Peyer's patch (tissue), 4 donors: Measurements from ENCODE around the gene COG2. TPM values are rescaled to one million over a fixed set of nuclear protein-coding genes. Genes with fewer than 3 reads are reported as not detected.
"Not testable (repeated sequence)": the region's sequence is repeated elsewhere in the genome, so short reads cannot be mapped to it uniquely, and the experiment has no call there.

Experiments
- DNase-seq, 3 donors: peaks; one replicate each; pipeline ENCODE4 v3.0.0-alpha.2; 2017 to 2019
- H3K27ac ChIP-seq, 4 donors: fragments of 200-600 bp; sonication (generic); one replicate each; pipeline ENCODE4 v1.5.1; 2016 to 2019
- H3K27me3 ChIP-seq, 2 donors: fragments of 200-600 bp; sonication (generic); one replicate each; pipeline ENCODE4 v1.5.1; 2019
- H3K36me3 ChIP-seq, 3 donors: fragments of 200-600 bp; sonication (generic); one replicate each; pipeline ENCODE4 v1.5.1; 2016 to 2019
- H3K4me1 ChIP-seq, 4 donors: fragments of 200-600 bp; sonication (generic); one replicate each; pipeline ENCODE4 v1.5.1; 2016 to 2019
- H3K4me3 ChIP-seq, 4 donors: fragments of 200-600 bp; sonication (generic); 1 replicate in 3 of 4; 2 replicates in 1 of 4; pipeline ENCODE4 v1.5.1; 2016 to 2019; ENCODE audit warnings: mild to moderate bottlenecking in 1 of 4
- H3K9me3 ChIP-seq, 4 donors: fragments of 200-600 bp; sonication (generic); one replicate each; pipeline ENCODE4 v1.5.1; 2016 to 2019; ENCODE audit warnings: mild to moderate bottlenecking in 1 of 4
- POLR2A ChIP-seq, 2 donors: fragments of 450-650 bp; IDR thresholded peaks; one replicate each; pipeline ENCODE4 v1.5.1; 2017; ENCODE audit warnings: antibody characterized with exemption in 2 of 2, mild to moderate bottlenecking in 2 of 2, moderate library complexity in 2 of 2
- total RNA-seq, 4 donors: library from RNA; depleted of rRNA; stranded (reverse); fragments of >200 nt; gene quantifications; one replicate each; pipeline ENCODE4 v1.1.0, GENCODE V29; 2016
- TF ChIP-seq, protein P1 (sequence below), 6 experiments: fragments of 450-650 bp in 4 of 6; fragments of 200-600 bp in 2 of 6; sonication (generic) in 1 of 6; IDR thresholded peaks; one replicate each; pipeline ENCODE4 v1.5.1; 2017 to 2019; ENCODE audit warnings: antibody characterized with exemption in 6 of 6, mild to moderate bottlenecking in 3 of 6, moderate library complexity in 1 of 6

Gene COG2
- total RNA-seq, 4 donors from 2014 or later: 30.5 to 43.9 (median 40.0) TPM

DNA sequence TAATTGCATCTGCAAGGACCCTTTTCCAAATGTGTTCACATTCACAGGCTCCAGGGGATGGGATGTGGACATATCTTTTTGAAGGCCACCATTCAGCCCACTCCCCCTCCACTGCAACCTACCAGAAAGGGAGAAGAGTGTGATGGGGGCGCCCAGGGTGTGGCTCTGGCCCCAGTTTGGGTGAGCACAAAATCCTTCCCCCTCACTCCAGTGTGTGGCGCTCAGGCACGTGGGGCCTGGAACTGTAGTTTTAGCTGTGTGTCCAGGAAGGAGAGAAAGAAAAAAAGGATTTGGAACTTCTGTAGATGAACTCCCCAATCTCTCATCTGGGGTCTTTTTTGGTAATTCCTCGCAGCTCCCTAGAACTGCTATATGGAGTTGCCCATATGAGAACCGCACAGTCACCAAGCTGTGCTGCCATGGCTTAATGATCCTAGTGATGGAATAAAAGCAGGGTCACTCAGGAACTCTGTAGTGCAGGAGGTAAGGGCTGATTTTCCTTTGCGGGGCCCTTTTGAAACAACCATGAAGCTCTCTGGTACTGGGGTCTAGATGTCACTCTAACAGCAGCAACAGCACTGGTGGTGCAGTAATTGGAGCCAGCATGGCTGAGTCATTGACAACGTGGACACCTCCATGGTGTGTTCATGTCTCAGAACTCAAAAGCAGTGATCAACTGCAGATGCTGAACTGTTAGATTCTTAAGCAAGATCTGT lies 54.6 kb downstream of the COG2 start:
- H3K4me1 ChIP-seq: no peaks in the 10 kb centered on the region
- H3K27ac ChIP-seq: no peak overlapping the region
- no peak for TF ChIP-seq POLR2A (IDR thresholded peaks at IDR 0.05)
- TF ChIP-seq, protein P1, sequence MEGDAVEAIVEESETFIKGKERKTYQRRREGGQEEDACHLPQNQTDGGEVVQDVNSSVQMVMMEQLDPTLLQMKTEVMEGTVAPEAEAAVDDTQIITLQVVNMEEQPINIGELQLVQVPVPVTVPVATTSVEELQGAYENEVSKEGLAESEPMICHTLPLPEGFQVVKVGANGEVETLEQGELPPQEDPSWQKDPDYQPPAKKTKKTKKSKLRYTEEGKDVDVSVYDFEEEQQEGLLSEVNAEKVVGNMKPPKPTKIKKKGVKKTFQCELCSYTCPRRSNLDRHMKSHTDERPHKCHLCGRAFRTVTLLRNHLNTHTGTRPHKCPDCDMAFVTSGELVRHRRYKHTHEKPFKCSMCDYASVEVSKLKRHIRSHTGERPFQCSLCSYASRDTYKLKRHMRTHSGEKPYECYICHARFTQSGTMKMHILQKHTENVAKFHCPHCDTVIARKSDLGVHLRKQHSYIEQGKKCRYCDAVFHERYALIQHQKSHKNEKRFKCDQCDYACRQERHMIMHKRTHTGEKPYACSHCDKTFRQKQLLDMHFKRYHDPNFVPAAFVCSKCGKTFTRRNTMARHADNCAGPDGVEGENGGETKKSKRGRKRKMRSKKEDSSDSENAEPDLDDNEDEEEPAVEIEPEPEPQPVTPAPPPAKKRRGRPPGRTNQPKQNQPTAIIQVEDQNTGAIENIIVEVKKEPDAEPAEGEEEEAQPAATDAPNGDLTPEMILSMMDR (IDR thresholded peaks at IDR 0.05): no peak
- H3K27me3 ChIP-seq: no peaks in the 10 kb centered on the region
- peaks cover 0 to 23% (median 0%) of the 10 kb centered on the region in 3 donors for H3K36me3 ChIP-seq
- no peak overlapping the region for H3K4me3 ChIP-seq
- no peaks in the 10 kb centered on the region for H3K9me3 ChIP-seq
- DNase-seq: no peak

DNA sequence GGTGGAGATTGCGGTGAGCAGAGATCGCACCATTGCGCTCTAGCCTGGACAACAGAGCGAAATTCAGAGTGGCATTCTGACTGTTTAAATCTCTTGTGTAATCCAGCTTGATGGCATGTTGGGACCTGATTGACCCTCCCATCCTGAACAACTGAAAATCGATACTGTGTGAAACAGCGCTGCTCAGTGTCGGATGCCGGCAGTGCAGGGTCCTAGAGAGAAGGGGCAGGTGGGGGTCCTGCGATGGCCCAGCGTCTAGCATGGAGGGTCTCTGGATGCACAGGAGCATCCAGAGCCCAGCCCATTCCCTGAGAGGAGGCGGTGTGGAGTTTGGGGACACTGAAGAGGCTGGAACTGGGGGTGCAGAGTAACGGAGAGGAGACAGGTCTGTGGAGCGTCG lies 55.8 kb downstream of the COG2 start:
- Histone ChIP-seq H3K4me1 (no peaks in the 10 kb centered on the region), H3K36me3 (peaks cover 0 to 10% (median 0%) of the 10 kb centered on the region in 3 donors), H3K4me3 (no peak overlapping the region), H3K27ac (no peak overlapping the region), H3K9me3 (no peaks in the 10 kb centered on the region), H3K27me3 (no peaks in the 10 kb centered on the region)
- DNase-seq: no peak
- TF ChIP-seq, protein P1 (IDR thresholded peaks at IDR 0.05): no peak
- TF ChIP-seq POLR2A (IDR thresholded peaks at IDR 0.05): no peak

DNA sequence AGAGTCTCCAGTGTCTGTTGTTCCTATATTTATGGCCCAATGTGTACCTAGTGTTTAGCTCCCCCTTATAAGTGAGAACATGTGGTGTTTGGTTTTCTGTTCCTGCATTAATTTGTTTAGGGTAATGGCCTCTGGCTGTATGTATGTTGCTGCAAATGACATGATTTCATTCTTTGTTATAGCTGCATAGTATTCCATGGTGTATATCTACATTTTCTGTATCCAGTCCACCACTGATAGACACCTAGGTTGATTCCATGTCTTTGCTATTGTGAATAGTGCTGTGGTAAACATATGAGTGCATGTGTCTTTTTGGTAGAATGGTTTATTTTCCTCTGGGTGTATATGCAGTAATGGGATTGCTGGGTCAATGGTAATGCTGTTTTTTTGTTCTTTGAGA lies 56.7 kb downstream of the COG2 start:
- not testable (repeated sequence) for H3K4me1 ChIP-seq, H3K9me3 ChIP-seq, H3K27me3 ChIP-seq, DNase-seq, H3K27ac ChIP-seq, H3K4me3 ChIP-seq, H3K36me3 ChIP-seq

DNA sequence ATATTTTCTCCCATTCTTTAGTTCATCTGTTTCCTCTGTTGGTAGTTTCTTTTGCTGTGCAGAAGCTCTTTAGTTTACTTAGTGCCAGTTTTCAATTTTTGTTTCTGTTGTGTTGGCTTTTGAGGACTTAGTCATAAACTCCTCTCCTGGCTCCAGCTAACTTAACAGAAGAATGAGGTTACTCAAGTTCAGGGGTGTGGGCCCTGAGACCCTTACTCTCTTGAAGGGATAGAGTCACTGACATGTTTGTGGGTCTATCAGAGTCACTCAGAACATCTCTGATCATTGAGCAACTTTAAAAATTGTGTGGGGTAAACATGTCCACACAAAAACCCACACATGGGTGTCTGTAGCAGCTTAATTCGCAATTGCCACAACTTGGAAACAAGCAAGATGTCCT lies 57.4 kb downstream of the COG2 start:
- Histone ChIP-seq H3K27me3 (no peaks in the 10 kb centered on the region), H3K4me3 (no peak overlapping the region), H3K36me3 (no peaks in the 10 kb centered on the region), H3K4me1 (no peaks in the 10 kb centered on the region), H3K9me3 (no peaks in the 10 kb centered on the region), H3K27ac (no peak overlapping the region)
- DNase-seq: no peak
- TF ChIP-seq, protein P1 (IDR thresholded peaks at IDR 0.05): no peak
- no peak for TF ChIP-seq POLR2A (IDR thresholded peaks at IDR 0.05)

DNA sequence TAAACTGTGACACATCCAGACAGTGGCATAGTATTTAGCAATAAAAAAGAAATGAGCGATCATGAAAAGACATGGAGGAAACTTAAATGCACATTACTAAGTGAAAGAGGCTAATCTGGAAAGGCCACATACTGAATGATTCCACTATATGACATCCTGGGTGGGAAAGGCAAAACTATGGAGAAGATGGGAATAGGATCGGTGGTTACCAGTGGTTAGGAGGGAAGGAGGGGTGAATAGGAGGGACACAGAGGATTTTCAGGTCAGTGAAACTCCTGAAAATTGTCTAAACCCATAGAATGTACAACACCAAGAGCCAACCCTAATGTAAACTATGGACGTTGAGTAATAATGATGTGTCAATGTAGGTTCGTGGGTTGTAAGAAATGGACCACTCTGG lies 57.9 kb downstream of the COG2 start:
- Histone ChIP-seq H3K4me1 (no peaks in the 10 kb centered on the region), H3K27ac (no peak overlapping the region), H3K36me3 (no peaks in the 10 kb centered on the region), H3K9me3 (no peaks in the 10 kb centered on the region), H3K4me3 (no peak overlapping the region), H3K27me3 (no peaks in the 10 kb centered on the region)
- no peak for DNase-seq
- TF ChIP-seq POLR2A (IDR thresholded peaks at IDR 0.05): no peak
- TF ChIP-seq, protein P1 (IDR thresholded peaks at IDR 0.05): no peak

DNA sequence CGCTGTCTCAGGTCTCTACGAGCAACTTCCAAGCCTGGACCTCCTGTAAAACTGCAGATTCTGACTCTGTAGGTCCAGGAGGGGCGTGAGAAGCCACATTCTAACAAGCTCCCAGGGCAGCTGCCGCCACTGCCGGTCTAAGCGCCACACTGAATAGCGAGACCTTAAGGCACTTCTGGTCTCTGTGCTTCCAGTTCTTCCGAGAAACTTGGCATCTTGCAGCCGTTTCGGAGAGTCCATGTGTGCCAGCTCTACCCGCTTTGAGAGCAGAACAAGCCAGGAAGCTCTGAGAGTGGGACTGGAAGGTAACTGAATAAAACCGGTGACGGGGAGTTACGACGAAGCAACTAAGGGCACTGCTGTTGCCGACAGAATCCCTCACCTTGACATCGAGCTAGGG lies 59.2 kb downstream of the COG2 start:
- Histone ChIP-seq H3K4me1 (no peaks in the 10 kb centered on the region), H3K27me3 (no peaks in the 10 kb centered on the region), H3K27ac (no peak overlapping the region), H3K36me3 (no peaks in the 10 kb centered on the region), H3K4me3 (no peak overlapping the region), H3K9me3 (no peaks in the 10 kb centered on the region)
- no peak for DNase-seq
- no peak for TF ChIP-seq POLR2A (IDR thresholded peaks at IDR 0.05)
- TF ChIP-seq, protein P1 (IDR thresholded peaks at IDR 0.05): no peak
